PC-9 (cell line): ENCODE results near the gene GBP1. TPM values are rescaled to one million over a fixed set of nuclear protein-coding genes. Genes with fewer than 3 reads are reported as not detected.

ENCODE experiments used
- BruUV-seq: library from RNA; stranded (reverse); fragments of 400-500 nt; replicated peaks from 2 replicates; lab custom pipeline; 2021; lab: Mats Ljungman, UMichigan
- CTCF ChIA-PET: fragments of 300-600 bp; sonication (Branson Sonifier 250); formaldehyde crosslinking; loops from one replicate; lab custom pipeline; 2022; ENCODE audit warnings: antibody characterized with exemption; lab: Charles Lee
- POLR2A ChIA-PET: fragments of 300-600 bp; sonication (Branson Sonifier 250); formaldehyde crosslinking; loops from one replicate; lab custom pipeline; 2022; ENCODE audit warnings: antibody characterized with exemption; ENCODE audit not compliant: unreplicated experiment; lab: Charles Lee
- DNase-seq, 2 experiments: peaks; one replicate each; pipeline versions ENCODE4 v3.0.0 to v3.0.0-alpha.2; 2015 to 2022; ENCODE audit warnings: mixed read lengths in 1 of 2
- H2AFZ ChIP-seq: fragments of 200-600 bp; sonication (generic); 2 replicates; pipeline ENCODE4 v1.8.1; 2017; ENCODE audit warnings: antibody characterized with exemption
- H3F3A ChIP-seq: fragments of 200-600 bp; sonication (generic); 2 replicates; pipeline ENCODE4 v1.8.1; 2017; ENCODE audit warnings: antibody characterized with exemption, mild to moderate bottlenecking, low read depth; ENCODE audit not compliant: insufficient read depth
- H3K27ac ChIP-seq: fragments of 200-600 bp; sonication (generic); 2 replicates; pipeline ENCODE4 v1.6.1; 2016; ENCODE audit warnings: mixed run types
- H3K27me3 ChIP-seq: fragments of 200-600 bp; sonication (generic); 2 replicates; pipeline ENCODE4 v1.6.1; 2016; ENCODE audit warnings: low read depth, mixed run types; ENCODE audit not compliant: insufficient read depth
- H3K36me3 ChIP-seq: fragments of 200-600 bp; sonication (generic); 2 replicates; pipeline ENCODE4 v1.6.1; 2016; ENCODE audit warnings: low read depth, mixed run types
- H3K4me1 ChIP-seq: fragments of 200-600 bp; sonication (generic); replicated peaks from 2 replicates; pipeline ENCODE4 v1.6.1; 2016; ENCODE audit warnings: mixed run types; ENCODE audit not compliant: insufficient read depth
- H3K4me2 ChIP-seq: fragments of 200-600 bp; sonication (generic); 2 replicates; pipeline ENCODE4 v1.6.1; 2017; ENCODE audit warnings: mixed run types
- H3K4me3 ChIP-seq: fragments of 200-600 bp; sonication (generic); 2 replicates; pipeline ENCODE4 v1.6.1; 2016; ENCODE audit warnings: mixed run types
- H3K79me2 ChIP-seq: fragments of 200-600 bp; sonication (generic); 2 replicates; pipeline ENCODE4 v1.6.1; 2017; ENCODE audit warnings: low read depth, mixed run types
- H3K9me2 ChIP-seq: fragments of 200-600 bp; sonication (generic); 2 replicates; pipeline ENCODE4 v1.8.1; 2017; ENCODE audit warnings: mild to moderate bottlenecking; ENCODE audit not compliant: insufficient read depth
- H3K9me3 ChIP-seq: fragments of 200-600 bp; sonication (generic); 2 replicates; pipeline ENCODE4 v1.8.1; 2016; ENCODE audit warnings: low read depth; ENCODE audit not compliant: insufficient read depth
- H4K20me1 ChIP-seq: fragments of 200-600 bp; sonication (generic); 2 replicates; pipeline ENCODE4 v1.8.1; 2017; ENCODE audit not compliant: insufficient read depth
- CTCF ChIP-seq: fragments of 200-600 bp; sonication (generic); conservative IDR thresholded peaks from 2 replicates; pipeline ENCODE4 v1.6.1; 2017; ENCODE audit warnings: mixed run types, antibody characterized with exemption, mild to moderate bottlenecking, moderate library complexity
- EZH2 ChIP-seq: fragments of 200-600 bp; sonication (generic); IDR thresholded peaks from 2 replicates; pipeline ENCODE4 v1.8.0; 2017; ENCODE audit warnings: antibody characterized with exemption, low read depth
- intact Hi-C: fragments of 100-400 bp; cut with micrococcal nuclease; formaldehyde crosslinking; loops from one replicate; pipeline ENCODE4 v1.10.0; 2022; ENCODE audit not compliant: unreplicated experiment
- total RNA-seq: library from RNA; stranded (reverse); gene quantifications from 2 replicates; pipeline ENCODE4 v1.2.3, GENCODE V29; 2021

GBP1 gene
- total RNA-seq, 1 experiment from 2014 or later: 7.3 TPM

- Histone ChIP-seq H3K27me3 (no peaks in the 10 kb centered on the region), H3K36me3 (no peaks in the 10 kb centered on the region), H3K79me2 (no peaks in the 10 kb centered on the region), H3F3A (no peaks in the 10 kb centered on the region), H3K9me3 (peaks cover 12% of the 10 kb centered on the region), H3K4me2 (no peak overlapping the region), H4K20me1 (no peaks in the 10 kb centered on the region), H3K4me3 (no peak overlapping the region), H3K9me2 (no peaks in the 10 kb centered on the region), H3K4me1 (no peaks in the 10 kb centered on the region), H3K27ac (no peak overlapping the region), H2AFZ (no peak overlapping the region)
- POLR2A ChIA-PET: no interaction called here
- no peak for DNase-seq
- TF ChIP-seq CTCF: no peak
- no peak for TF ChIP-seq EZH2
- CTCF ChIA-PET: no interaction called here
- no TSS peak for BruUV-seq
- intact Hi-C loops: no loop called here
These were observed 22.5 kb downstream of the GBP1 start for GRCh38 chr1:89042491-89042890.

GRCh38 chr1:89041721-89042120 lies 23.3 kb downstream of the GBP1 start:
- Histone ChIP-seq H3K36me3 (no peaks in the 10 kb centered on the region), H4K20me1 (no peaks in the 10 kb centered on the region), H3K9me3 (peaks cover 12% of the 10 kb centered on the region), H3K79me2 (no peaks in the 10 kb centered on the region), H3K4me2 (no peak overlapping the region), H3K27me3 (no peaks in the 10 kb centered on the region), H3K4me1 (no peaks in the 10 kb centered on the region), H3K9me2 (no peaks in the 10 kb centered on the region), H3F3A (no peaks in the 10 kb centered on the region), H3K27ac (no peak overlapping the region), H2AFZ (no peak overlapping the region), H3K4me3 (no peak overlapping the region)
- BruUV-seq: no TSS peak
- no peak for TF ChIP-seq CTCF
- ChIA-PET CTCF (no interaction called here), POLR2A (no interaction called here)
- intact Hi-C loops: no loop called here
- no peak for DNase-seq

GRCh38 chr1:89041119-89041641 lies 23.8 kb downstream of the GBP1 start:
- intact Hi-C loops: no loop called here
- TF ChIP-seq CTCF: no peak
- no peak for TF ChIP-seq EZH2
- no peak overlapping the region for H3K4me2 ChIP-seq
- POLR2A ChIA-PET: no interaction called here
- H3K79me2 ChIP-seq: no peaks in the 10 kb centered on the region
- H3K4me1 ChIP-seq: no peaks in the 10 kb centered on the region
- no peak overlapping the region for H2AFZ ChIP-seq
- peaks cover 12% of the 10 kb centered on the region for H3K9me3 ChIP-seq
- no peaks in the 10 kb centered on the region for H3K36me3 ChIP-seq
- no TSS peak for BruUV-seq
- CTCF ChIA-PET: no interaction called here
- H3F3A ChIP-seq: no peaks in the 10 kb centered on the region
- H3K4me3 ChIP-seq: no peak overlapping the region
- H4K20me1 ChIP-seq: no peaks in the 10 kb centered on the region
- no peak overlapping the region for H3K27ac ChIP-seq
- H3K9me2 ChIP-seq: no peaks in the 10 kb centered on the region
- no peaks in the 10 kb centered on the region for H3K27me3 ChIP-seq
- peak in 1 of 2 experiments; percentile 57 for DNase-seq
